Upper lobe of left lung (tissue), 4 donors: ENCODE data around the gene SDHAF1.

Experiments used
- EP300 ChIP-seq, 4 donors: sonication (generic); formaldehyde crosslinking; IDR thresholded peaks; one replicate each; pipeline ENCODE4 v1.5.1; 2017; ENCODE audit warnings: antibody characterized with exemption in 4 of 4, control low read depth in 2 of 4
- POLR2A ChIP-seq, 4 donors: fragments of 450-650 bp; IDR thresholded peaks; one replicate each; pipeline ENCODE4 v1.5.1; 2016 to 2017; ENCODE audit warnings: antibody characterized with exemption in 4 of 4, mild to moderate bottlenecking in 2 of 4
- TF ChIP-seq, protein P1 (sequence below), 6 experiments: fragments of 450-650 bp in 4 of 6; fragments of 200-600 bp in 2 of 6; sonication (generic) in 2 of 6; IDR thresholded peaks; one replicate each; pipeline ENCODE4 v1.5.1; 2016 to 2019; ENCODE audit warnings: antibody characterized with exemption in 6 of 6

DNA sequence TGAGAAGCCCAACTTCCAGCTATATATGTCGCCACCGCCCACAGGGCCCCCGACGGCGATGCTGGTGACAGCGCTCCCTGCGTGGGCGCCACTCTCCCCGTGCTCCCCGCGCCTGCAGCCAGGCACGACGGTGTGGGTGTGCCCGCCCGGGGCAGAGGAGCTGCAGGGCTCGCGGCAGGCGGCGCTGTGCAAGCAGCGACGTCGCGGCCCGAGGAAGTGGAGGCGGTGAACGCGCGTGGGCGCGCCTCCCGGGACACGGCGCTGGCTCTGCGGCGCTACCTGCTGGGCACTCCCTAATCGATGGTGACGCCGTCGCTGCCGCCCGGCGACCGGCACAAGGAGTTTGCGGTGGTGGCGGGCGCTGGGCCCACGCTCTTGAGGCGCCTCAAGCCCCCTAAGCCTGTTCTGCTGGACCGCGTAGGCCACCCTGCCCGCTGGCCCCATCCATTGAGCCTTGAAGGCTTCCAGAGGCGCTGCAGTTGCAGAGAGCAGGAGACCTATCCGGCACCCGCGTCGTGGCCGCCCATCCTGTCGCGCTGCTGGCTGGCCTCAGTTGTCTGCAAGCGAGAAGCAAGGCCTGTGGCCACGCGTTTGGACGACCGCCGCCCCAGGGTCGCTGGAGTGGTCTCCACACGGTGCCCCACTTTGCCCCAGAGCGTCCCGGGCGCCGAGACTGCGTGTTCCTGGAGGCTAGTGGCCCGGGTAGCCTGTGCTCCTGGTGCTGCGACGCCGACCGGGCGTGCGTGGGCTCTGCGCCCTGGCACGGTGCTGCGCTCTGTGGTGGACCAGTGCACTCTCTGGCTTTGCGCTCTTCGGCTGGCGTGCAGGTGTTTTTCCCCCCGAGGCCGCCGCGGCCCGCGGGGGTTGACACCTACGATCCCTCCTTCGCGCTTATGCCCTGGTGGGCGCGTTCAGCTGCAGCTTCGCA is 35.7 kb upstream of the SDHAF1 start:
- TF ChIP-seq, protein P1, sequence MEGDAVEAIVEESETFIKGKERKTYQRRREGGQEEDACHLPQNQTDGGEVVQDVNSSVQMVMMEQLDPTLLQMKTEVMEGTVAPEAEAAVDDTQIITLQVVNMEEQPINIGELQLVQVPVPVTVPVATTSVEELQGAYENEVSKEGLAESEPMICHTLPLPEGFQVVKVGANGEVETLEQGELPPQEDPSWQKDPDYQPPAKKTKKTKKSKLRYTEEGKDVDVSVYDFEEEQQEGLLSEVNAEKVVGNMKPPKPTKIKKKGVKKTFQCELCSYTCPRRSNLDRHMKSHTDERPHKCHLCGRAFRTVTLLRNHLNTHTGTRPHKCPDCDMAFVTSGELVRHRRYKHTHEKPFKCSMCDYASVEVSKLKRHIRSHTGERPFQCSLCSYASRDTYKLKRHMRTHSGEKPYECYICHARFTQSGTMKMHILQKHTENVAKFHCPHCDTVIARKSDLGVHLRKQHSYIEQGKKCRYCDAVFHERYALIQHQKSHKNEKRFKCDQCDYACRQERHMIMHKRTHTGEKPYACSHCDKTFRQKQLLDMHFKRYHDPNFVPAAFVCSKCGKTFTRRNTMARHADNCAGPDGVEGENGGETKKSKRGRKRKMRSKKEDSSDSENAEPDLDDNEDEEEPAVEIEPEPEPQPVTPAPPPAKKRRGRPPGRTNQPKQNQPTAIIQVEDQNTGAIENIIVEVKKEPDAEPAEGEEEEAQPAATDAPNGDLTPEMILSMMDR (IDR thresholded peaks at IDR 0.05): peak; percentile 20 to 62 (median 38)
- TF ChIP-seq POLR2A (IDR thresholded peaks at IDR 0.05) (no peak), EP300 (IDR thresholded peaks at IDR 0.05) (no peak)
